Large intestine (tissue), 3 donors: ENCODE measurements around the gene MAPK11. TPM values are rescaled to one million over a fixed set of nuclear protein-coding genes. Genes with fewer than 3 reads are reported as not detected.

ENCODE experiments used
- DNase-seq, 2 donors: peaks; one replicate each; pipeline versions ENCODE4 v3.0.0 to v3.0.0-alpha.2; 2013
- H3K27ac ChIP-seq: one replicate; pipeline ENCODE4 v1.5.1; 2013; ENCODE audit warnings: low read length
- H3K27me3 ChIP-seq: 2 replicates; pipeline ENCODE4 v1.6.1; 2013; ENCODE audit warnings: low read length; ENCODE audit not compliant: control insufficient read depth, insufficient read depth
- H3K36me3 ChIP-seq: 2 replicates; pipeline ENCODE4 v1.6.1; 2013; ENCODE audit warnings: low read length; ENCODE audit not compliant: control insufficient read depth, insufficient read depth
- H3K4me1 ChIP-seq: one replicate; pipeline ENCODE4 v1.6.1; 2013; ENCODE audit warnings: low read length; ENCODE audit not compliant: control insufficient read depth, insufficient read depth
- H3K4me3 ChIP-seq: one replicate; pipeline ENCODE4 v1.5.1; 2013; ENCODE audit warnings: low read length
- H3K9me3 ChIP-seq: one replicate; pipeline ENCODE4 v1.6.1; 2013; ENCODE audit warnings: mild to moderate bottlenecking, low read depth, low read length, moderate library complexity; ENCODE audit not compliant: control insufficient read depth
- WGBS: methylation state at CpG from one replicate; pipeline ENCODE4 v1.1.5; 2013; ENCODE audit warnings: low lambda C conversion rate; ENCODE audit not compliant: insufficient coverage; 5-methylcytosine and 5-hydroxymethylcytosine counted together
- polyA plus RNA-seq: library from polyadenylated mRNA; unstranded; fragments of 120-200 nt; gene quantifications from one replicate; pipeline ENCODE4 v1.2.1, GENCODE V29; 2013

Gene MAPK11
- polyA plus RNA-seq, 1 donor: 5.1 TPM

- Histone ChIP-seq H3K4me3 (peak overlapping the region; percentile 67), H3K27ac (peak overlapping the region; percentile 66), H3K27me3 (no peaks in the 10 kb centered on the region), H3K4me1 (peaks cover 19% of the 10 kb centered on the region), H3K36me3 (peaks cover 33% of the 10 kb centered on the region), H3K9me3 (no peaks in the 10 kb centered on the region)
- DNase-seq: peak in 1 of 2 donors; percentile 25
- WGBS: no CpG with 5 or more reads among the region's 53 CpGs
These were observed 24.7 kb downstream of the MAPK11 start for GRCh38 chr22:50245214-50246072.

GRCh38 chr22:50244420-50245213 is 25.6 kb downstream of the MAPK11 start, which contains the start of gene TUBGCP6:
TSS of gene TUBGCP6 (minus strand) at chr22:50245023. CDS start at chr22:50244459, 564 bp downstream.
- peak; percentile 91 to 95 for DNase-seq
- Histone ChIP-seq H3K36me3 (peaks cover 41% of the 10 kb centered on the region), H3K4me1 (peaks cover 12% of the 10 kb centered on the region), H3K27me3 (no peaks in the 10 kb centered on the region), H3K27ac (peak within 1 kb of the TSS; percentile 66), H3K9me3 (no peaks in the 10 kb centered on the region), H3K4me3 (peak within 1 kb of the TSS; percentile 67)
- WGBS: no CpG with 5 or more reads among the region's 76 CpGs

GRCh38 chr22:50243685-50244419 is 26.3 kb downstream of the MAPK11 start:
- no CpG with 5 or more reads among the region's 27 CpGs for WGBS
- Histone ChIP-seq H3K27me3 (no peaks in the 10 kb centered on the region), H3K36me3 (peaks cover 42% of the 10 kb centered on the region), H3K9me3 (no peaks in the 10 kb centered on the region), H3K27ac (peak overlapping the region; percentile 66), H3K4me3 (peak overlapping the region; percentile 67), H3K4me1 (peaks cover 12% of the 10 kb centered on the region)
- peak in 1 of 2 donors; percentile 19 for DNase-seq

GRCh38 chr22:50242406-50242949 is 27.7 kb downstream of the MAPK11 start:
- no peak for DNase-seq
- H3K27ac ChIP-seq: no peak overlapping the region
- no peaks in the 10 kb centered on the region for H3K9me3 ChIP-seq
- 80% methylated on average over 3 of the region's 14 CpGs for WGBS
- H3K4me3 ChIP-seq: peak overlapping the region; percentile 19
- H3K4me1 ChIP-seq: peaks cover 12% of the 10 kb centered on the region
- no peaks in the 10 kb centered on the region for H3K27me3 ChIP-seq
- H3K36me3 ChIP-seq: peaks cover 32% of the 10 kb centered on the region

- Histone ChIP-seq H3K4me3 (no peak overlapping the region), H3K27me3 (no peaks in the 10 kb centered on the region), H3K9me3 (no peaks in the 10 kb centered on the region), H3K27ac (no peak overlapping the region), H3K4me1 (peaks cover 3% of the 10 kb centered on the region), H3K36me3 (peaks cover 23% of the 10 kb centered on the region)
- whole genome bisulfite sequencing: no CpG with 5 or more reads among the region's 9 CpGs
- DNase-seq: no peak
These were observed 31.4 kb downstream of the MAPK11 start for GRCh38 chr22:50238755-50239154.

- WGBS: no CpG with 5 or more reads among the region's 11 CpGs
- H3K4me3 ChIP-seq: no peak overlapping the region
- no peak overlapping the region for H3K27ac ChIP-seq
- no peaks in the 10 kb centered on the region for H3K27me3 ChIP-seq
- H3K9me3 ChIP-seq: no peaks in the 10 kb centered on the region
- H3K4me1 ChIP-seq: no peaks in the 10 kb centered on the region
- DNase-seq: no peak
- peaks cover 37% of the 10 kb centered on the region for H3K36me3 ChIP-seq
These were observed 33.3 kb downstream of the MAPK11 start for GRCh38 chr22:50236731-50237409.

- H3K4me3 ChIP-seq: no peak overlapping the region
These were observed 37.0 kb downstream of the MAPK11 start for GRCh38 chr22:50233223-50233622.

GRCh38 chr22:50232481-50233151 is 37.6 kb downstream of the MAPK11 start:
- DNase-seq: no peak
- H3K36me3 ChIP-seq: peaks cover 40% of the 10 kb centered on the region
- 100% methylated on average over 3 of the region's 20 CpGs for WGBS

More at GRCh38 chr22:50233223-50233622, 37.0 kb downstream of the MAPK11 start:
- Histone ChIP-seq H3K9me3 (no peaks in the 10 kb centered on the region), H3K4me1 (no peaks in the 10 kb centered on the region), H3K27ac (no peak overlapping the region), H3K27me3 (no peaks in the 10 kb centered on the region), H3K36me3 (peaks cover 37% of the 10 kb centered on the region)
- no CpG with 5 or more reads among the region's 18 CpGs for WGBS
- DNase-seq: no peak

GRCh38 chr22:50229370-50229769 is 40.8 kb downstream of the MAPK11 start:
- no peak for DNase-seq
- no CpG with 5 or more reads among the region's 16 CpGs for WGBS
- Histone ChIP-seq H3K4me3 (no peak overlapping the region), H3K36me3 (peaks cover 53% of the 10 kb centered on the region), H3K27ac (no peak overlapping the region), H3K4me1 (peaks cover 4% of the 10 kb centered on the region), H3K27me3 (no peaks in the 10 kb centered on the region), H3K9me3 (no peaks in the 10 kb centered on the region)

More at GRCh38 chr22:50232481-50233151, 37.6 kb downstream of the MAPK11 start:
- no peaks in the 10 kb centered on the region for H3K4me1 ChIP-seq
- H3K9me3 ChIP-seq: no peaks in the 10 kb centered on the region
- H3K4me3 ChIP-seq: no peak overlapping the region
- H3K27me3 ChIP-seq: no peaks in the 10 kb centered on the region
- H3K27ac ChIP-seq: no peak overlapping the region
